Thoracic aorta (tissue), 2 donors: ENCODE data around the gene LRP2. TPM values are rescaled to one million over a fixed set of nuclear protein-coding genes. Genes with fewer than 3 reads are reported as not detected.
A peak's percentile ranks its signal among the peaks of the same experiment; 100 is the strongest.

Experiments
- ATAC-seq: fragments of 150-250 bp; one replicate; pipeline ENCODE4 v1.8.0; 2017; ENCODE audit warnings: low read depth; ENCODE audit not compliant: insufficient number of reproducible peaks, low FRiP score
- DNase-seq: peaks from one replicate; pipeline ENCODE4 v3.0.0-alpha.2; 2020; ENCODE audit warnings: low spot score
- H3K27ac ChIP-seq, 2 donors: fragments of 200-600 bp; sonication (generic); 1 replicate in 1 of 2; 2 replicates in 1 of 2; pipeline ENCODE4 v1.5.1; 2016; ENCODE audit warnings: mild to moderate bottlenecking in 2 of 2, moderate library complexity in 2 of 2
- H3K27me3 ChIP-seq: fragments of 200-600 bp; sonication (generic); replicated peaks from 2 replicates; pipeline ENCODE4 v1.6.0; 2016; ENCODE audit warnings: mild to moderate bottlenecking; ENCODE audit not compliant: insufficient read depth
- H3K36me3 ChIP-seq: fragments of 200-600 bp; sonication (generic); one replicate; pipeline ENCODE4 v1.5.1; 2016
- H3K4me1 ChIP-seq, 2 donors: fragments of 200-600 bp; sonication (generic); 1 replicate in 1 of 2; 2 replicates in 1 of 2; pipeline versions ENCODE4 v1.5.1 to v1.6.0; 2016; ENCODE audit warnings: low read depth in 2 of 2, mild to moderate bottlenecking in 1 of 2; ENCODE audit not compliant: control insufficient read depth in 1 of 2
- H3K4me3 ChIP-seq: fragments of 200-600 bp; sonication (generic); 2 replicates; pipeline ENCODE4 v1.5.1; 2016; ENCODE audit warnings: mild to moderate bottlenecking
- H3K9me3 ChIP-seq: fragments of 200-600 bp; sonication (generic); 2 replicates; pipeline ENCODE4 v1.5.1; 2016
- total RNA-seq, 2 donors: library from RNA; depleted of rRNA; stranded (reverse); fragments of >200 nt; gene quantifications; one replicate each; pipeline versions ENCODE4 v1.1.0 to v1.2.3, GENCODE V29; 2016
- TF ChIP-seq, protein P1 (sequence below): fragments of 200-600 bp; sonication (generic); IDR thresholded peaks from one replicate; pipeline ENCODE4 v1.5.1; 2019; ENCODE audit warnings: antibody characterized with exemption

Gene LRP2
- total RNA-seq, 2 donors from 2014 or later, result 0.07 to 0.14 TPM

DNA sequence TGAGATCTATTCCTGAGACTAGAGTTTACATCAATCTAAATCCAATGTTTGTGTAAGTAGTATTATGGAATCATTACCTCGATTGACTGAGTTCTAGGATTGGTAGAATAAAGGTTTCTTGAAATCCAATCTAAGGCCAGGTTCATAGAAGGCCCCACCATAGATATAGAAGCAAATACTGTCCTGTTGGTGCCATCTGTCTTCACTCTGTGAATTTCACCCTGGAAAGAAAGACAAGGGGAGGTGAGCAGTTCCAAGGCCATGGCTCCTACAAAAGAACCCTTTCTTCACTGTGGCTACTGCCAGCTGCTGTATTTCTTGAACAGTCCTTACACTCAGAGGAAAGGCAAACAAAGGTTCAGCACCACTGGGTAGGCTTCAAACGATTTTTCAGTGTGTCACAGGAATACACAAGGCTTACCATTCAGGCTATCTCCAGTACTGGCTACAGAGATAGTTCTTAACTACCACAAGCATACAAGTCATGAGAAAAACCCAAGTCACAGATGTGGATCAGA lies 137.0 kb downstream of the LRP2 start:
- DNase-seq, result no peak
- H3K27me3 ChIP-seq, result no peaks in the 10 kb centered on the region
- H3K9me3 ChIP-seq, result no peaks in the 10 kb centered on the region
- H3K4me3 ChIP-seq, result no peak overlapping the region
- no peaks in the 10 kb centered on the region for H3K36me3 ChIP-seq
- TF ChIP-seq, protein P1, sequence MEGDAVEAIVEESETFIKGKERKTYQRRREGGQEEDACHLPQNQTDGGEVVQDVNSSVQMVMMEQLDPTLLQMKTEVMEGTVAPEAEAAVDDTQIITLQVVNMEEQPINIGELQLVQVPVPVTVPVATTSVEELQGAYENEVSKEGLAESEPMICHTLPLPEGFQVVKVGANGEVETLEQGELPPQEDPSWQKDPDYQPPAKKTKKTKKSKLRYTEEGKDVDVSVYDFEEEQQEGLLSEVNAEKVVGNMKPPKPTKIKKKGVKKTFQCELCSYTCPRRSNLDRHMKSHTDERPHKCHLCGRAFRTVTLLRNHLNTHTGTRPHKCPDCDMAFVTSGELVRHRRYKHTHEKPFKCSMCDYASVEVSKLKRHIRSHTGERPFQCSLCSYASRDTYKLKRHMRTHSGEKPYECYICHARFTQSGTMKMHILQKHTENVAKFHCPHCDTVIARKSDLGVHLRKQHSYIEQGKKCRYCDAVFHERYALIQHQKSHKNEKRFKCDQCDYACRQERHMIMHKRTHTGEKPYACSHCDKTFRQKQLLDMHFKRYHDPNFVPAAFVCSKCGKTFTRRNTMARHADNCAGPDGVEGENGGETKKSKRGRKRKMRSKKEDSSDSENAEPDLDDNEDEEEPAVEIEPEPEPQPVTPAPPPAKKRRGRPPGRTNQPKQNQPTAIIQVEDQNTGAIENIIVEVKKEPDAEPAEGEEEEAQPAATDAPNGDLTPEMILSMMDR, result no peak
- no peak for ATAC-seq
- H3K27ac ChIP-seq, result no peak overlapping the region
- no peaks in the 10 kb centered on the region for H3K4me1 ChIP-seq

DNA sequence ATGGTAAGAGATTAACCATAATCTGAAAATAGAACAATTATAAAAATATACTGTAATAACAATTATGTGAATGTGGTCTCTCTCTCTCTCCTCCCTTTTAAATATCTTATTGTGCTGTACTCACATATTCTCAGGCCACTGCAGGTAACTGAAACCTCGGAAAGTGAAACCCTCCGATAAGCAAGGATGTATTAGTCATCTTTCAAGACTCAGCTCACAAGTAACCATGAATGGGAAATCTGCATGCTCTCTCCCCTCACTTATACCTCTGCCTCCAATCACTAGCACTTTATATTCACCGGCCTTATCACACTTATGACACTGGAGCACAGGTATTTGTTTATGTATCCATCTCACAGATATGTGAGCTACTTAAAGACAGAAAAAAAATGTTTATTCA lies 139.7 kb downstream of the LRP2 start:
- H3K27me3 ChIP-seq, result no peaks in the 10 kb centered on the region
- DNase-seq, result no peak
- TF ChIP-seq, protein P1, result no peak
- H3K9me3 ChIP-seq, result no peaks in the 10 kb centered on the region
- H3K36me3 ChIP-seq, result no peaks in the 10 kb centered on the region
- no peak overlapping the region for H3K27ac ChIP-seq
- no peaks in the 10 kb centered on the region for H3K4me1 ChIP-seq
- no peak overlapping the region for H3K4me3 ChIP-seq
- no peak for ATAC-seq

DNA sequence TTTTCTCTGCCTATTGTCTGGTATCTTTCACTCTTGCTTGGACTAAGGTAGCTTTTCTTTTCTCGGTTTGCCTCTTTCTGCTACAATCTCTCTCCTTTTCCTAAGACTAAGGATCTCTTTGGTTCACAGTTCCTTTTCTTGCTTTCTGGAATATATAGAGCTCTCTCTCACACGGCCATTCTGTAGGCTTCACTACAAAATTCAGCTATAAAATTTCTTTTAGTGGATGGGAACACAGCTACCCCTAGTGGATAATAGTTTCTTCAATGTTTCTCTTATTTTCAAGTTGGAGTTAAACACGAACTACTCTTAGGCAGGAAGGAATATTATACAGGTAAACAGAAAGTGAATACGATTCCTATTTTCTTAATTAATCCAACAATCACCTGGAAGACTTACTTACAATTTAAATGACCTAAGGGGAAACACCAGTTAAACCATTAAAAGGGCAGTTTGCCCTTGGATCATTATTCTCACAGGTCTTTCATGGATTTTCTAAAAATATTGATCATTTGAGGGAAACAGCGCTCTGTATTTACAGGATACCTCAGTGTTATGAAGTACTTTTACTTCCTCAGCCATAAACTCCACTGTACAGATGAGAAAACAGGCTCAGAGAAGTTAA lies 140.5 kb downstream of the LRP2 start:
- TF ChIP-seq, protein P1, result peak; percentile 20
- Histone ChIP-seq H3K9me3 (no peaks in the 10 kb centered on the region), H3K4me3 (no peak overlapping the region), H3K36me3 (no peaks in the 10 kb centered on the region), H3K4me1 (no peaks in the 10 kb centered on the region), H3K27me3 (no peaks in the 10 kb centered on the region), H3K27ac (no peak overlapping the region)
- no peak for ATAC-seq
- DNase-seq, result no peak

DNA sequence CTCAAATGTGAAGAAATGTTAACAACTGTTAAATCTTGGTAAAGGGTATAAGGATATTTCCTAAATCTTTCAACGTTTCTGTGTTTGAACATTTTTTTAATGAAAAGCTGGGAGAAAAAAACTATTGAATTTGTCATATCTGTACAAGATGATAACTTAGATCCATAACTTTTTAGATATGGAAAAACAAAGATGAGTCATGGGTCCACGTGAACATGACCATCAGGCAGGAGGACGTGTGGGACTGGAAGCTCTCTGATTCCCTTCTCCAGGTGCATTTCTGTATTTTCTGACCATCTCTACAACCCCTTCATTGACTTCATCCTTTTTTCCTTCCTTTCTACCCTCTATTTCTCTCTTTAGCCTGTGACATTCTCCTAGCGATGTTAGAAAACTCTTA lies 151.4 kb downstream of the LRP2 start:
- Histone ChIP-seq H3K27me3 (no peaks in the 10 kb centered on the region), H3K9me3 (no peaks in the 10 kb centered on the region), H3K4me1 (no peaks in the 10 kb centered on the region), H3K4me3 (no peak overlapping the region), H3K36me3 (no peaks in the 10 kb centered on the region), H3K27ac (no peak overlapping the region)
- TF ChIP-seq, protein P1, result no peak
- no peak for ATAC-seq
- DNase-seq, result no peak

DNA sequence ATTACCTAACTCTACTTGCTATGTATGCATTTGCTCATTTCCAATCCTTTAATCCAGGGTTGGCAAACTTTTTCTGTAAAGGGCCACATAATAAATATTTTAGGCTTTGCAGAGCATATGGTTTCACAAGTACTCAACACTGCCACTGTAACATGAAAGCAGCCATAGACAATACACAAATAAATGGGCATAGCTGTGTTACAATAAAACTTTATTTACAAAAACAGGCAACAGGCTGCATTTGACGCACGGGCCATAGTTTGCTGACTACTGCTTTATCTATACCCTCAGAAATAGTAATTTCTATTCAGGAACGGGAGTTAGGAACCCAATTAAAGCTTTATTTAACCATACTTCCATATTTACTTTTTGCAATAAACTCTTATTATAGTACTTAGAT lies 154.3 kb downstream of the LRP2 start:
- H3K9me3 ChIP-seq, result no peaks in the 10 kb centered on the region
- TF ChIP-seq, protein P1, result no peak
- no peak overlapping the region for H3K27ac ChIP-seq
- no peaks in the 10 kb centered on the region for H3K27me3 ChIP-seq
- no peaks in the 10 kb centered on the region for H3K36me3 ChIP-seq
- no peak for ATAC-seq
- H3K4me3 ChIP-seq, result no peak overlapping the region
- no peaks in the 10 kb centered on the region for H3K4me1 ChIP-seq
- no peak for DNase-seq
